ENCODE results near the gene ARHGAP10.

GRCh38 chr4:148015468-148015867, 283.6 kb downstream of the ARHGAP10 start:
- TF ChIP-seq CTCF (IDR thresholded peaks at IDR 0.05; ENCODE audit: low read length) (no peak), EZH2 (optimal IDR thresholded peaks at IDR 0.05; ENCODE audit: low read depth, low read length) (no peak), EZH2phosphoT487 (IDR thresholded peaks at IDR 0.05; ENCODE audit: low read length) (no peak)

Measured in MM.1S (cell line).